Femur (tissue), 1 donor: ENCODE results near the gene PTGFRN.
"Not testable (repeated sequence)": the region's sequence is repeated elsewhere in the genome, so short reads cannot be mapped to it uniquely, and the experiment has no call there.

Source experiments
- DNase-seq: peaks from one replicate; pipeline ENCODE4 v3.0.0-alpha.2; 2017

PTGFRN gene

DNA sequence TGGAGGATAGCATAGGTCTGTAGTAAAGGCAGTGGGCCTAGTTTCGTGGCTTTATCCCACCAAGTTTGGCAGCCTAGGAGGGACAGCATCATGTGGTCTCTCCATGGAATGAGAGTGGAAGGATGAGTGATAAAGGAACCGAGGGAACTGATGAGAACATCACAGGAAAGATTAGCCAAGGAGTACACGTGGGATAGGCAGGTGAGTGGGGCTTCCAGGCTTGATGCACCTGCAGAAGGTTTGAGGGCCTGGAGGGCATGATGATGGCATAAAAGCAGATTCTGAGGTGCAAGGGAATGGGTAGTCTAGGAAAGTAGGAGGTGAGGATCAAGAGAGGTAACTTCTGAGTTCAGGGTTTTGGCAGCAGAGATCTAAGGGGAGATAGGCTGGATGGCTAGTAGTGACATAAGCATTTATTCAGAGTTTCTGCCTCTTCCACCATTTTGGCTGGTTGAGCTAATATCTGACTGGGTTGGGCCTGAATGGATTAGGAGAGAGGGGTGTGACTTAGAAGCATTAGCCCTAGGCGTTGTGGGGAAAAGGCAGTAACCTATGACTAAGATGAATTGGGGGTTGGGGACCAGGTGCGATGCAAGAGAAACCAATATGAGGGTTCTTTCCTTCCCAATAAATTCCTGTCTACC, 9.1 kb downstream of the PTGFRN start:
- no peak for DNase-seq

DNA sequence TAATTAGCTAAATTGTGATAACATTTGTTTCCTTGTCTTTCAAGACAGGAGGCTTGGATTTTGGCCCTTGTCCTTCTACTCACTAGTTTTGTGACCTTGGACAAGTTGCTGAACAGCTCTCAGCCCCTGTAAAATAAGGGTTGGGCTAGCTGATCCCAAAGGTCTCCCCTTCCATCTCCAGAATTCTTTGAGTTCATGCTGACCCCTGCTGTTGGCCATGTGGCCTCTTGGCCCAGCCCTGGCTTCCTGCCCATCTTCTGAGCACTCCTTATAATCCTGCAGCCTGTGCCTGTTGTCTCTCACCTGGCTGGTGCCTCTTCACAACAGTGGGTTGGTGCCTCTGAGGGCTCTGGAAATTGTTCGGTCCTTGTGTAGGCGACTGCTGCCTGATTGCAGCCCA, 10.1 kb downstream of the PTGFRN start:
- no peak for DNase-seq

DNA sequence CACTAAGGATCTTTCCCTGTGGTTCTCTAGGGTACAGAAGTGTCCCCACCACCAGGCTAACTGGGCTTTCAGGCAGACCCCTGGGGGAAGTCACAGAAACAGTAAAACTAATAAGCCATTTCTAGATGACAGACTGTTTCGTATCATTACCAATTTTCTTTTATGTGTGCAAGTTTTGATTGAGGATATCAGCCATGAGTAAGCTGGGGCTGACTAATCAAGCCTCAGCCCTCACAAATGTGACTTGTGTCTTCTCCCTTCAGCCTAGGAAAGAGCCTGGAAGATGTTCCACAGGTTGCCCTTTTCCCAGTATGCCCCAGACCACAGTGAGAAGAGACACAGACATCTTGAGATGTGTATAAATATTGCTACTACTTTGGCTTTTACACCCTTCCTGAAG, 10.5 kb downstream of the PTGFRN start:
- DNase-seq = no peak

DNA sequence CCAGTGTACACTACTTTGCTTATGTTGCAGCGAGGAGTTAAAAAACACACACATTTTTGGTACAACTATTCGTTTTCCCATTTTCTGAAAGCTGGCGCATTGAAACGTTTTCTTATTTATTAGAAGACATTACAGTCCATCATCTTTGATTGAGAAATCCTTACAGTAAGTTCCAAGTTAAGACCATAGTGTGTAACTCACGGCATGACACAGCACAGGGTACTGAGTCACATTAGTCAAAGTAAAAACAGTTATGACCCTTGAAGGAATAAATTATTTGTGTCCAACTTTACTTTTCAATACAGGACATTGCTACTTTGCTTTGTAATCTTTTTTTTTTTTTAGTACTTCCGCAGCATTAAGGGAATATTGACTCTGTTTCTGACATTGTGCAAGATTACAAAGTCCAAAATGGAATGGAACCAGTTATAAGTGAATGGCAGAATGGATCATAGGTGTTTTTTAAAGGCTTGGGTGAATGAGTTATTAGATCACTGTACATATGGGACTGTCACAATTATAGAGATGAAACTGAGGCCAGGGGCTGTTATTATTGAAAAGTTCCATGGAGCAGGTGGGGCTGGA, 11.7 kb downstream of the PTGFRN start:
- no peak for DNase-seq

DNA sequence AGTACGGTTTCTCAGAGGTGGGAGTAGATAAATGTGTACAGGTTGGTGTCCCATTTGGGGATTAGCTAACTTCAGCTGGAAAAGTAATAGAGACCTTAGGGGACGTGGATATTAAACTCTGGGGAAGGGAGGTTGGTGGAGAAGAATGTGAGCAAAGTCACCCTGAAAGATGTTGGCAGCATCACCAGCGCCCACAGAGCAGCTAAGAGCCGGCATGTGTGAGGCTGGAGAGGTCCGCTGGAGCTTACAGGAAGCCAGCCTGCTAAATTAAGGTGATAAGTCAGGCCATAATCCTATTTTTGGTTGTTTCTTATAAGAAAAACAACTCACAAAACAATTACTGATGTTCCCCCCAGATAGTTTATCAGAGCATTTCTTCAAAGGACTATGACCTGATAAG, 12.2 kb downstream of the PTGFRN start:
- no peak for DNase-seq

DNA sequence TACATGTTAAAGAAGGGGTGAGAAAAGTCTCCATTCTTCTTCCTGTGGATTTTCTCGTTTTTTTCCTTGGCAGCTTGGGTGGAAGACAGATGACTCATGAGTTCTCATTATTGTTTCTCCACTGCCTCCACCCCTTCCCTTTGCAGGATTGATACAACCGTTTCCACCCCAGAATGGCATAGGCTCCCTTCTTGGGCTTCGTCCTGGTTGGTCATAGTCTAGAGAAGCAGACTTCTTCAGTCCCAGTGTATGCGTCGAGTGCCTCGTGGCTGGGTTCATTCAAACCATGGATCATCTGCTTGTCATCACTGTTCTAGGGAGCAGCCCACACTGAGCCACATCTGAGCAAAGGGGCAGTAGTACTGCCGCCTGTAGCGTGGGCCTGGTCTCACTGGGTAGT, 13.7 kb downstream of the PTGFRN start:
- DNase-seq = no peak

DNA sequence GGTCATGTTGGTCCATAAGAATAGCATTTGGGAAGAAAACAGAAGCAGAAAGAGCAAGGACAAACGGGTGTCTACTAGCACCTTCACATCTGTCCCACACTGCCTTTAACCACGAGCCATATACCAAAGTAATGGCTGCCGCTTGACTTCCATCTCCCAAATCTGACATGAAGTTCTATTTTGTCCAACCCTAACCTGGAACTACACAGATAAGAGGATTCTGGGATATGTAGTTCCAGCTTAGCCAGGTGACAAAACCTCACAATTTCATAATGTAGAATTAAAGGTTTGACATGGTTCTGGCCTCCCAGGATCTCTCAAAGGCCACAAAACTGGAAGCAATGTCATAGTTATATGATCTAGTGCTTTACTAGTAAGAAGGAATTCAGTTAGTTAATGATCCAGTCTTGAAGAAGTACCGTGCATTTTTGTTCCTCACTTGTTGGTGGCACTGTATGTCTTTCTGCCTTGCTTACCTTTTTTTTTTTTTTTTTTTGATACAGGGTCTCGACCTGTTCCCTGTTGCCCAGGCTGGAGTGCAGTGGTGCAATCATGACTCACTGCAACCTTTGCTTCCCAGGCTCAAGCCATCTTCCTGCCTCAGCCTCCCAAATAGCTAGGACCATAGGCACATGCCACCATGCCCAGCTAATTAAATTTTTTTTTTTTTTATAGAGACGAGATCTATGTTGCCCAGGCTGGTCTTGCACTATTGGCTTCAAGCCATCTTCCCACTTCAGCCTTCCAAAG, 17.5 kb downstream of the PTGFRN start:
- no peak for DNase-seq

DNA sequence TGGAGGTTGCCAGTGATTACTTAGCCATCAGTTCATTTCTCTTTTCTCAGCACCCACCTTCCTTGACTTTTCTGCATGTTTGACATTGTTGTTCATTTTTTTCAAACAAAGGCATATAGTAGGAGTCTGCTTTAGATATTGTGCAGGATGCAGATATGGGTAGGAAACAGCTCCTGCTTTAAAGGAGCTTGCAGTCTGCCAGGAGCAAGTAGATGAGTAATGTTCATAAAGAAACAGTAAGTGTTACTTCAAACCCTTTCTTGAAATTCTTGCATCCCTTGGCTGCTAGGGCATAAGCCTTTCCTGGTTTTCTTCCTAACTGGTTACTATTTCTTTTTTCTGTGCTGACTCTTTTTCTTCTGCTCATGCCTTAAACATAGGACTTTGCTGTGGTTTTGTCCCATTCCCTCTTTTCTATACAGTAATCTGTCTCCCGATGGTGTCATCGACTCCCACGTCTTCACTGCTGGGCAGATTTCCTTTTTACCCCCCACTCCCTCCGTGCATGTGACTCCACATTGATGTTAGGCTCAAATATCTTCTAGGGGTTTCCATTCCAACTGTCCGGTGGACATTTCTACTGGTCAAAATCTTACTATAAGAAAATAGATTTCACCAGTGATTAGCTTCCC, 20.4 kb downstream of the PTGFRN start:
- DNase-seq = no peak

DNA sequence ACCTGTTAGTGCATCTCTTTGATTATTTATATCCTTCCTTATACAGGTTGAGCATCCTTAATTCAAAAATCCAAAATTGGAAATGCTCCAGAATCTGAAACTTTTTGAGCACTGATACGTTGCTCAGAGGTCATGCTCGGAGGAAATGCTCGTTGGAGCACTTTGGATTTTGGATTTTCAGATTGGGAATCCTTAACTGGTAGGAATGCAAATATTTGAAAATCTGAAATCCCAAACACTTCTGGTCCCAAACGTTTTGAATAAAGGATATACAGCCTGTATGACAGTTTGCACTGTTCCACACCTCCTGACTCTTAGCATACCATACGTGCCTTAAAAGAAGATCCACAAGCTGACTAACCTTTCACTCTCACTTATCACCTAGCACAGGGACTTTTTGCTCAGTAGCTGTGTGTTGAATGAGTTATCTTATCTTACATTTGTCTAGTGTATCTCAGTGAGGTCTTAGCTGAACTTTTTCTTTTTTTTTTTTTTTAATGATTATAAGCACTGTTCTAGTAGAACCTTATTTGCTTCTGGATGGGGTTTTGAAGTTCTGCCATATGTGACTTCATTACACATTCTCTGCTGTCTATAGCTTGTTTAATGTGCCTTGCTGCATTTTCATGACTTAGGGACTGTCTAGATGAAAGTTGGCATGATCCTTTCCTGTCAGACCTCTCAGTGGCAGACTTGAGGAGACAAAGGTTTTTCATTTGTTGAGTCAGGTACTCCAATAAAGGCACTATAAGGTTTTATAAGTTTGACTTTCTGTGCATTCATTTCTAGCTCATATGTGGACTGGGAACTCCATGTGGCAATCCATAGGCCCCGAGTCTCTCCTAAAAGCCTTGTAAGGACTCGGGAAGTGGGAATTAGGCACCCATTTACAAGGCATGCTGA, 21.6 kb downstream of the PTGFRN start:
- DNase-seq = no peak

DNA sequence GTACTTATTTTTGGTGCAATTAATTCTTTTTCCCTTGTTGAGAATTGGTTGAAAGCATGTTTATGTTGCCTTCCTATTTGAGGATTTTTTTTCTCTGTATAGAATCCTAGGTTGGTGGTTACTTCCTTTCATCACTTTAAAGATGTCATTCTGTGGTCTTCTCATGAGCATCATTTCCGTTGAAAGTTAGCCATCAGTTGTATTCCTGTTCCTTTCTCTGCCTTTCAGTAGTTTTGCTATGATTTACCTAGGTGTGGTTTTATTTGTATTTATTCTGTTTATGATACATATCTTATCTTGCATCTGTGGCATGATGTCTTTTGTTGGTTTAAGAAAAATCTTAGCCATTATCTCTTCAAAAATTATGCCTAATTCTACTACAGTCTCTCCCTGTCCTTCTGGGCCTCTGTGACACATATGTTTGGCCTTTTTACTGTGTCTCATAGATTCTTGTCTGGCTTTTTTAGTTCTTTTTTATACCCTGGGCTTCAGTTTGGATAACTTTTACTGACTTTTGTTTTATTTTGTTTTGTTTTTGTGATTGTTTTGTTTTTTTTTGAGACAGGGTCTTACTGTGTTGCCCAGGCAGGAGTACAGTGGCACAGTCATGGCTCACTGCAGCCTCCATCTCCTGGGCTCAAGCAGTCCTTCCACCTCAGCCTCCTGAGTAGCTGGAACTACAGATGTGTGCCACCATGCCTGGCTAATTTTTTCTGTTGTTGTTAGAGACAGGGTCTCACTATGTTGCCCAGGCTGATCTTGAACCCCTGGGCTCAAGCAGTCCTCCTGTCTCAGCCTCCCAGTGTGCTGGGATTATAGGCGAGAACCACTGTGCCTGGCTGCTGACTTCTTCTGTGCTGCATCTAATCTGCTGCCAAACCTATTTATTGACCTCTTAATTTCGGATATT, 24.1 kb downstream of the PTGFRN start:
- DNase-seq = no peak

DNA sequence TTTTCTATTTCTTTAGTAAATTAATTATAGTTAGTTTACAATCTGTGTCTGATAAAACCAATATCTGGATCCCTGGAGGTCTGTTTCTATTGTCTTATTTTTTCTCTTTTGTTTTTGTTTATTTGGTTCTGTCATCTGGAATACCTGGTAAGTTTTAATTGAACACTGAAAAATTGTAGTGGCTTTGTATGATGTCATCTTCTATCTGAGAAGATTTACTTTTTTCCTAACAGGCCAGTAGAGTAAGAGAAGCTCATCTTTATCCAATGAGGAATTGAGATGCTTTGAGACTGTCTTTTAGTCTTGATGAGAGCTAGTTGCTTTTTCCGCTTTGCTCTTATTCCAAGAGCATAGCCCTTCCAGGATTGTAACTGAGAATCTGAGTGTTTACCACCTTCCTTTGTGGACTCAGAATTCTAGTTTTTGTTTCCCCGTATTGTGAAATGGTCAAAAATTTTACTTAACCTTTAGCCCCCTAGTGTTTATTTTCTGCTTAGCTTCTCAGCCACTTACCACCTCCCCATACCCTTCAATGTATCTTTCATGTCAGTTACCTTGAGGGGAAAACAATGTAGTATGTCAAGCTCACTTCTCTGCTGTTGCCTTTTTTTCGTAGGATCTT, 25.0 kb downstream of the PTGFRN start:
- DNase-seq = no peak

DNA sequence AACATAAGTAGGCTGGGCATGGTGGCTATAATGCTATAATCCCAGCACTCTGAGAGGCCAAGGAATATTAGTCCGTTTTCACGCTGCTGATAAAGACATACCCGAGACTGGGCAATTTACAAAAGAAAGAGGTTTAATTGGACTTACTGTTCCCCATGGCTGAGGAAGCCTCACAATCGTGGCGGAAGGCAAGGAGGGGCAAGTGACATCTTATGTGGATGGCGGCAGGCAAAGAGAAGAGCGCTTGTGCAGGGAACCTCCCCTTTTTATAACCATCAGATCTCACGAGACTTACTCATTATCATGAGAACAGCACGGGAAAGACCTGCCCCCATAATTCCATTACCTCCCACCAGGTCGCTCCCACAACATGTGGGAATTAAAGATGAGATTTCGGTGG, 28.5 kb downstream of the PTGFRN start:
- no peak for DNase-seq

DNA sequence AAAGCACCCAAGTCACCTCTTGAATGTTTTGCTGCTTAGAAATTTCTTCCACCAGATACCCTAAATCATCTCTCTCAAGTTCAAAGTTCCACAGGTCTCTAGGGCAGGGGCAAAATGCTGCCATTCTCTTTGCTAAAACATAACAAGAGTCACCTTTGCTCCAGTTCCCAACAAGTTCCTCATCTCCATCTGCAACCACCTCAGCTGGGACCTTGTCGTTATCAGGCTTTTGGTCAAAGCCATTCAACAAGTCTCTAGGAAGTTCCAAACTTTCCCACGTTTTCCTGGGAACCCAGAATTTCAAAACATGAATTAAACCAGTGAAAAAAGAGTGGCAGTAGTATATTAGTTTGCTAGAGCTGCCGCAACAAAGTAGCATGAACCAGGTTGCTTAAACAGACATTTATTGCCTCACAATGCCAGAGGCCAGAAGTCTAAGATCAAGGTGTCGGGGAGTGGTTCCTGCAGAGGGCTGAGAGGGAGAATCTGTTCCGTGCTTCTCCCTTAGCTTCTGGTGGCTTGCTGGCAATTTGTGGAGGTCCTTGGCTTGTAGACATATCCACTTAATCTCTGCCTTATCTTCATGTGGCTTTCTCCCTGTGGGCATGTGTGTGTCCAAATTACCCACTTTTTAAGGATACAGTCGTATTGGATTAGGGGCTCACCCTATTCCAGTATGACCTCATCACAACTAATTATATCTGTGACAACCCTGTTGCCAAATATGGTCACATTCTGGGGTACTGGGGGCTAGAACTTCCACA, 30.2 kb downstream of the PTGFRN start:
- not testable (repeated sequence) for DNase-seq

DNA sequence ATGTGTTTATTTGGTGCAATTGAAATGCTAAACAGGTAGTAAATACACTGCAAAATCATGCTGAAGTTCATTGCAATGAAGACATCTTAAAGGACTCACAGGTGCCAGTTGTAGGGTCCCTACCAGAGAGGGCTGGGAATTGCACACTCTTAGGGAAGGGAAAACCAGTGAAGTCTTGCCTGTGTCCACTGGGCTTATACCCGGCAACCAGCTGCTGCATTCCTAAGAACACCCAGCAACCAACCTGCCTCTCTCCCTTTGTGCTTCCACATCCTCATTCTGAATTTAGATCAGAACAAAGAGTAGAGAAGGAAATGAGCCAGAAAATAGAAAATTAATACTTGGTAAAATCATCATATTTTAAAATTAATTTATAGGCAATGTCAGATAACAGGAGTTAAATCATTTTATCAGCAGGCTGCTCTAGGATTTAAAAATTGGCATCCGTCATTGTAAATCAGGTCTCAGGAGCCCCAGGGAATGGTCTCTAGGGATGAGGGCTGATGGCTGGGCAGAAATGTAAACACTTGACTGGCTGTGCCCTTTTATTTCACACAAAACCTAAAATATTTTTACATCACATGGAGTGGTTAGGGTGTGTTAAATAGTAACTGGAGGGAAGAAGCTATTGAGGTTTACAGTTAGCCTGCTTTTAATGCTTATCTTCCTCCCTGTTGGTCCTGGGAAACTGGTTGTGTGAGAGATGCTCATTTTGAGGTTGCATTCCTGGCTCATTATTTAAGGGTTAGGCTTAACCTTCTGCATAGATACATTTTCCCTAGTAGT, 31.3 kb downstream of the PTGFRN start:
- DNase-seq = no peak

DNA sequence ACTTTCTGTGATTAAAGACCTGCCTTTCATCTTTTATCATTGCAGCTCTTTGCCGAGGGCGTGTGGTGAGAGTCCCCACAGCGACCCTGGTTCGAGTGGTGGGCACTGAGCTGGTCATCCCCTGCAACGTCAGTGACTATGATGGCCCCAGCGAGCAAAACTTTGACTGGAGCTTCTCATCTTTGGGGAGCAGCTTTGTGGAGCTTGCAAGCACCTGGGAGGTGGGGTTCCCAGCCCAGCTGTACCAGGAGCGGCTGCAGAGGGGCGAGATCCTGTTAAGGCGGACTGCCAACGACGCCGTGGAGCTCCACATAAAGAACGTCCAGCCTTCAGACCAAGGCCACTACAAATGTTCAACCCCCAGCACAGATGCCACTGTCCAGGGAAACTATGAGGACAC, 32.0 kb downstream of the PTGFRN start:
- DNase-seq = no peak

DNA sequence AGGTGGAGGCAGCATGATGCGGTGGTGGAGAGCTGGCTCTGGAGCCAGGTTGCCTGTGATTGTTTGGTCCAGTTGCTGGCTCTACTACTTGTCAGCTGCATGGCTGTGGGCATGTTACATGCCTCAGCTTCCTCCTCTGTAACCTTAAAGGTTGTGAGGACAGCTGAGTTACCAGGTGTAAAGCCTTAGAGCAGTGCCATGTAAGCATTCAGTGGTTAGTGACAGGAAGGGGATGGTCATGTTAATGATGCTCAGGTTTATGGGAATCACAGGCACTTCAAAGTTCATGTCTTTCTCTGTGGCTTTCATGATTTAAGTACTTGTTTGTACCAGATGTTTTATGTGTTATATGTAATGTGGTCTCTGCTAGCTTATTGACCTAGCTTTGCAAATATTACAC, 32.6 kb downstream of the PTGFRN start:
- DNase-seq = no peak

DNA sequence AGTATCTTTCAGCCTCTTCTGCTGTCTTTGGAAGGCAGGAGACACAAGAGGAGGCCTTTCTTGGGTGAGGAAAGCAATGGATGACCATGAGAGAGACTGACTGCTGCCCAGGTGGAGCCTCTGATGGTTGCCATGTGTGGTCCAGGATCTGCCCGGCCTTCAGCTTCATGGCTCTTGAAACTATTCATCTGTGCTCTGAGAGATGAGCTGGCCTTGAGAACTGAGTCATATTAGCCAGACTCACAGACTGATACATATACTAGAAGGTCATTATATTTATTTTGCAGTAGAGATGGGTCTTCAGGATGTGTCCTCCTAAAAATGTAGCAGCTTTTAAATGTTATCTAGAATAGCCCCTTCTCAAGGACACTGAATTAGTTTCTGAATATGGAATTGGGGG, 33.7 kb downstream of the PTGFRN start:
- DNase-seq = no peak

DNA sequence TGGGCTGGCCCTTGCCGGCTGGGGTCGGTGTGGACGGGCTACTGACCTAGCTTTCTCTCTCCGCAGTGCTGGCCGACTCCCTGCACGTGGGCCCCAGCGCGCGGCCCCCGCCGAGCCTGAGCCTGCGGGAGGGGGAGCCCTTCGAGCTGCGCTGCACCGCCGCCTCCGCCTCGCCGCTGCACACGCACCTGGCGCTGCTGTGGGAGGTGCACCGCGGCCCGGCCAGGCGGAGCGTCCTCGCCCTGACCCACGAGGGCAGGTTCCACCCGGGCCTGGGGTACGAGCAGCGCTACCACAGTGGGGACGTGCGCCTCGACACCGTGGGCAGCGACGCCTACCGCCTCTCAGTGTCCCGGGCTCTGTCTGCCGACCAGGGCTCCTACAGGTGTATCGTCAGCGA, 34.9 kb downstream of the PTGFRN start:
- DNase-seq = no peak

DNA sequence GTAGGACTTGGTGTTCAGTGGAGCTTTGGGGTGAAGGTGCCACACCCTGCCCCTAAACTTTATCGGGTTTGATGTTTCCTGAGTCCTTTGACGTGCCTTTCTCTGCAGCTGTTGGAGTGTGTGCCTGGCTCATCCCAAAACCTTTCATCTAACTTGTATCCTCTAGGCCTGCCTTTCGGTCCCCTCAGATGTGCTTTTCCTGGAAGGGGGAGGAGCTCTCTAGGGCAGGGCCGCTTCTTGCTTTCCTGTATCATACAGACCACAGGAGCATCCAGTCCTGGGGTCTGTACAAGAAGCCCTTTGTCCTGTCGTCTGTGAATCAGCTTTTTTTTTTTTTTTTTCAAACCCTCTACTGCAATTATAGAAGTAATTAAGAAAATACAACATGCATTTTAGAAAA, 35.7 kb downstream of the PTGFRN start:
- DNase-seq = no peak

DNA sequence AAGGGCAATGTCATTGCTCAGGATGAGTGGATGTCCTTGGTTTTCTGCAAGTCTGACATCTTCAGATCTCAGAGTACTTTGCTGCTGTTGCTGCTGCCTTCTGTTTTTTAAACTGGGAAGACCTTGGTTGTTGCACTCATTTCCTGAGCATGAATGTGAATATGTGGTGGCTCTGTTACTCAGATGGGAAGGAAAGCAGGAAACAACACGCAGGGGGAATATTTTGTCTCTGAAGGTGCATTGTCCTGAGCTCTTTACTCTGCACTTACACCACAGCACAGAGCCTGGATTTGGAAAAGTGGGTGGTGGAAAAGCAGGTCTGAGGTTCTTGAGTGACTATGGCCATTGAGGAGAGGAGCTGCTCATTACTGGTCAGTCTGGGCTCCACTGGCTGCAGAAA, 36.3 kb downstream of the PTGFRN start:
- DNase-seq = no peak
